Spleen (tissue), 11 donors: ENCODE data around the gene UTS2R. TPM values are rescaled to one million over a fixed set of nuclear protein-coding genes. Genes with fewer than 3 reads are reported as not detected.
"Not testable (repeated sequence)": the region's sequence is repeated elsewhere in the genome, so short reads cannot be mapped to it uniquely, and the experiment has no call there.

Experiments
- DNase-seq: peaks from one replicate; pipeline ENCODE4 v3.0.0-alpha.2; 2020
- H3K27ac ChIP-seq, 8 donors: fragments of 200-600 bp; sonication (generic) in 7 of 8; 1 replicate in 4 of 8; 2 replicates in 4 of 8; pipeline versions ENCODE4 v1.5.0 to v1.8.0; 2016 to 2021; ENCODE audit warnings: inconsistent platforms in 4 of 8, mild to moderate bottlenecking in 4 of 8, moderate library complexity in 1 of 8
- H3K27me3 ChIP-seq, 7 donors: fragments of 200-600 bp; sonication (generic) in 6 of 7; replicated peaks in 1 of 7; 1 replicate in 4 of 7; 2 replicates in 3 of 7; pipeline versions ENCODE4 v1.5.0 to v1.8.0; 2016 to 2021; ENCODE audit warnings: inconsistent platforms in 3 of 7, mild to moderate bottlenecking in 1 of 7
- H3K36me3 ChIP-seq, 6 donors: fragments of 200-600 bp; sonication (generic) in 5 of 6; 1 replicate in 4 of 6; 2 replicates in 2 of 6; pipeline versions ENCODE4 v1.5.0 to v1.8.0; 2016 to 2021; ENCODE audit warnings: inconsistent platforms in 2 of 6
- H3K4me1 ChIP-seq, 6 donors: fragments of 200-600 bp; sonication (generic) in 5 of 6; 1 replicate in 3 of 6; 2 replicates in 3 of 6; pipeline versions ENCODE4 v1.5.0 to v1.8.0; 2016 to 2021; ENCODE audit warnings: inconsistent platforms in 3 of 6
- H3K4me3 ChIP-seq, 8 donors: fragments of 200-600 bp; sonication (generic) in 7 of 8; 1 replicate in 4 of 8; 2 replicates in 4 of 8; pipeline versions ENCODE4 v1.5.0 to v1.8.0; 2016 to 2021; ENCODE audit warnings: inconsistent platforms in 4 of 8, mild to moderate bottlenecking in 4 of 8, moderate library complexity in 2 of 8
- H3K9me3 ChIP-seq, 8 donors: fragments of 200-600 bp; sonication (generic) in 7 of 8; 1 replicate in 4 of 8; 2 replicates in 4 of 8; pipeline versions ENCODE4 v1.5.0 to v1.8.0; 2016 to 2021; ENCODE audit warnings: inconsistent platforms in 4 of 8
- CTCF ChIP-seq, 11 experiments: fragments of 200-600 bp in 7 of 11; fragments of 450-650 bp in 4 of 11; sonication (generic) in 4 of 11; IDR thresholded peaks in 8 of 11; conservative IDR thresholded peaks in 3 of 11; 1 replicate in 7 of 11; 2 replicates in 4 of 11; pipeline versions ENCODE4 v1.4.0 to v1.8.0; 2016 to 2021; ENCODE audit warnings: antibody characterized with exemption in 11 of 11, inconsistent platforms in 4 of 11, mild to moderate bottlenecking in 1 of 11
- POLR2A ChIP-seq, 3 donors: fragments of 450-650 bp; IDR thresholded peaks; one replicate each; pipeline ENCODE4 v1.5.1; 2017; ENCODE audit warnings: antibody characterized with exemption in 3 of 3, mild to moderate bottlenecking in 1 of 3
- POLR2AphosphoS5 ChIP-seq, 3 donors: sonication (generic); formaldehyde crosslinking; IDR thresholded peaks; one replicate each; pipeline ENCODE4 v1.5.1; 2017; ENCODE audit warnings: antibody characterized with exemption in 3 of 3
- WGBS, 5 donors: extraction: QIAGEN DNeasy Blood & Tissue Kit in 3 of 5; methylation state at CpG; one replicate each; pipeline versions ENCODE4 v1.1.5 to v1.1.7; 2013 to 2018; 5-methylcytosine and 5-hydroxymethylcytosine counted together
- intact Hi-C: fragments of 100-400 bp; cut with DNase I; formaldehyde crosslinking; loops from one replicate; pipeline ENCODE4 v1.15.0; 2023; ENCODE audit warnings: low total_unique reads
- polyA plus RNA-seq, 3 donors: library from polyadenylated mRNA; stranded (reverse); fragments of 200-250 nt; gene quantifications; one replicate each; pipeline ENCODE4 v1.2.1, GENCODE V29; 2013
- total RNA-seq, 7 donors: library from RNA; depleted of rRNA in 3 of 7; stranded (reverse); fragments of >200 nt in 3 of 7; fragmentation: NEBNext Ultra II Directional in 4 of 7; extraction: Animal tissue kit (Norgen Biotek cat#: 25700) in 4 of 7; gene quantifications; one replicate each; pipeline versions ENCODE4 v1.1.0 to v1.2.1, GENCODE V29; 2016 to 2021
- donor health status: healthy with polysubstance abuse.
- donor health status: DM: no; HTN: no; CAD: no; lungs with moderate emphysema.
- donor health status: DM: no; HTN: no; CAD: no.
- donor health status: Bipolar disorder and iron deficiency.
- donor health status: healthy.
- donor health status: DM: no; HTN: no; CAD: no.
- donor health status: DM: yes; HTN: yes; CAD: no.

The UTS2R gene
- total and polyA plus RNA-seq, 10 donors, result 0.26 to 3.1 (median 0.60) TPM; not detected in 5

DNA sequence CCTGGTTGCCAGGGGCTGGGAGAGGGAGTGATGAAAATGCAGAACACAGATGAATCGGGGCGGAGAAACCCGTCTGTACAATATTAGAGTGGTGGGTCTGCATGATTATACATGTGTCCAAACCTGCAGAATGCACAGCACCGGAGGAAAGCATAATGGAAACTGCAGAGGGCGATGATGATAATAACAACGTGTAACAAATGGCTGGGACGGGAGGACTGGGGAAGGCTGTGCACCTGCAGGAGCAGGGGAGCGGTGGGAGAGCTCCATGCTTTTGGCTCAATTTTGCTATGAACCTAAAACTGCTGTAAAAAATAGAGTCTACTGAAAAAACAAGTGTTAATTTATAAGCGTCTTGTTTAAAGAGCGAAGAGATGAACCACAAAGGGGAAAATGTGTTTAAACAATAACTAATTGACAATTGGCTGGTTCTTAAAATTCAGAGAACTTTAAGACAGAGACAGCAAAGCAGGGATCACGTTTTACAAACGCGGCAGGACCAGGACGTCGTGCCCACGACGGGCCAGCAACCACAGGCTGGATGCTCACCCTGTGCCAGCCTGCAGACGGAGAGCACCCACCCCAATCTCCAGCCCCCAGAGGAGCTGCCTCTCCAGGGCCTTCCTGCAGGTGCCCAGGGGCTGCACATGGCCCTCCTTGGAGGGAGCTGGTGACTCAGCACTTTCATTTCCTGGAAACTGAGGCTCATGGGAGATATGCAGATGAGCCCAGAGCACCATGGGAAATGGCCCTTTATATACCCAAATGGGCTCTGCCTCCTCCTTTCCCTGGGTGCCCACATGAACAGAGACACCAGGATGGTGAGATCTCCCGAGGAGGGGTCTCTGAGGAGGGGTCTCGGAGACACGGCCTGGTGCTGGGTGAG is 12.9 kb upstream of the UTS2R start, which contains the start of gene TEX19:
TSS of gene TEX19 (plus strand) at position 783 of the 886 bp plus-strand sequence. CDS start 2,904 bp downstream, outside the sequence.
- intact Hi-C loops, result no loop called here
- no peaks in the 10 kb centered on the region for H3K36me3 ChIP-seq
- no peak within 1 kb of the TSS for H3K27ac ChIP-seq
- H3K4me3 ChIP-seq, result no peak within 1 kb of the TSS
- no peak for DNase-seq
- 61 to 69% (median 65%) methylated on average over 21 of the region's 21 CpGs for WGBS, 5 donors
- TF ChIP-seq POLR2A (IDR thresholded peaks at IDR 0.05) (no peak), POLR2AphosphoS5 (IDR thresholded peaks at IDR 0.05) (no peak), CTCF (IDR thresholded peaks at IDR 0.05 in 8 of 11, conservative IDR thresholded peaks at IDR 0.05 in 3 of 11) (no peak)
- no peaks in the 10 kb centered on the region for H3K9me3 ChIP-seq
- H3K4me1 ChIP-seq, result peaks cover 0 to 6% (median 0%) of the 10 kb centered on the region in 6 donors
- peaks cover 0 to 50% (median 7%) of the 10 kb centered on the region in 7 donors for H3K27me3 ChIP-seq

DNA sequence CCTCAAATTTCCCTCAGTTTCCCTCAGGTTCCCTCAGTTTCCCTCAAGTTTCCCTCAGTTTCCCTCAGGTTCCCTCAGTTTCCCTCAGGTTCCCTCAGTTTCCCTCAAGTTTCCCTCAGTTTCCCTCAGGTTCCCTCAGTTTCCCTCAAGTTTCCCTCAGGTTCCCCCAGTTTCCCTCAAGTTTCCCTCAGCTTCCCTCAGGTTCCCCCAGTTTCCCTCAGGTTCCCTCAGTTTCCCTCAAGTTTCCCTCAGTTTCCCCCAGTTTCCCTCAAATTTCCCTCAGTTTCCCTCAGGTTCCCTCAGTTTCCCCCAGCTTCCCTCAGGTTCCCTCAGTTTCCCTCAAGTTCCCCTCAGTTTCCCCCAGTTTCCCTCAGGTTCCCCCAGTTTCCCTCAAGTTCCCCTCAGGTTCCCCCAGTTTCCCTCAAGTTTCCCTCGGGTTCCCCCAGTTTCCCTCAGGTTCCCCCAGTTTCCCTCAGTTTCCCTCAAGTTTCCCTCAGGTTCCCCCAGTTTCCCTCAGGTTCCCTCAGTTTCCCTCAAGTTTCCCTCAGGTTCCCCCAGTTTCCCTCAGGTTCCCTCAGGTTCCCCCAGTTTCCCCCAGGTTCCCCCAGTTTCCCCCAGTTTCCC is 12.0 kb upstream of the UTS2R start:
- WGBS, 5 donors, result 68 to 87% (median 76%) methylated on average over 1 of the region's 1 CpG
- H3K9me3 ChIP-seq, H3K27ac ChIP-seq, H3K4me3 ChIP-seq, intact Hi-C loops, DNase-seq, H3K36me3 ChIP-seq, H3K4me1 ChIP-seq: not testable (repeated sequence)
- peaks cover 0 to 41% (median 7%) of the 10 kb centered on the region in 7 donors for H3K27me3 ChIP-seq

GRCh38 chr17:82361885-82362633 is 9.5 kb upstream of the UTS2R start:
- peaks cover 0 to 6% (median 0%) of the 10 kb centered on the region in 6 donors for H3K4me1 ChIP-seq
- H3K27ac ChIP-seq, result no peak overlapping the region
- no peaks in the 10 kb centered on the region for H3K9me3 ChIP-seq
- H3K36me3 ChIP-seq, result no peaks in the 10 kb centered on the region
- no peak overlapping the region for H3K4me3 ChIP-seq
- no peak for TF ChIP-seq CTCF (IDR thresholded peaks at IDR 0.05 in 8 of 11, conservative IDR thresholded peaks at IDR 0.05 in 3 of 11)
- no peak for TF ChIP-seq POLR2AphosphoS5 (IDR thresholded peaks at IDR 0.05)
- TF ChIP-seq POLR2A (IDR thresholded peaks at IDR 0.05), result no peak
- peaks cover 0 to 27% (median 2%) of the 10 kb centered on the region in 7 donors for H3K27me3 ChIP-seq
- intact Hi-C loops, result no loop called here
- WGBS, 5 donors, result 87 to 94% (median 93%) methylated on average over 5 to 6 of the region's 6 CpGs
- DNase-seq, result no peak

- WGBS, 5 donors, result 78 to 86% (median 79%) methylated on average over 6 of the region's 6 CpGs
- TF ChIP-seq POLR2A (IDR thresholded peaks at IDR 0.05) (no peak), CTCF (IDR thresholded peaks at IDR 0.05 in 8 of 11, conservative IDR thresholded peaks at IDR 0.05 in 3 of 11) (no peak), POLR2AphosphoS5 (IDR thresholded peaks at IDR 0.05) (no peak)
- intact Hi-C loops, result no loop called here
- DNase-seq, result no peak
- Histone ChIP-seq H3K27me3 (peaks cover 0 to 25% (median 14%) of the 10 kb centered on the region in 7 donors), H3K4me3 (no peak overlapping the region), H3K4me1 (peaks cover 0 to 10% (median 9%) of the 10 kb centered on the region in 6 donors), H3K36me3 (no peaks in the 10 kb centered on the region), H3K27ac (no peak overlapping the region), H3K9me3 (no peaks in the 10 kb centered on the region)
Observed at GRCh38 chr17:82365606-82366295, 5.8 kb upstream of the UTS2R start.
